Neural progenitor cell (in vitro differentiated cells): ENCODE results near the gene EXD2. TPM values are rescaled to one million over a fixed set of nuclear protein-coding genes. Genes with fewer than 3 reads are reported as not detected.

Experiments used
- DNase-seq: peaks from one replicate; pipeline ENCODE4 v3.0.0-alpha.2; 2016; ENCODE audit warnings: low spot score
- H2AFZ ChIP-seq: fragments of 200-600 bp; sonication (generic); replicated peaks from 2 replicates; pipeline ENCODE4 v1.6.1; 2016; ENCODE audit warnings: antibody characterized with exemption
- H3F3A ChIP-seq: fragments of 200-600 bp; sonication (generic); 2 replicates; pipeline ENCODE4 v1.6.1; 2016; ENCODE audit warnings: antibody characterized with exemption, low read depth
- H3K27ac ChIP-seq: fragments of 200-600 bp; sonication (generic); 2 replicates; pipeline ENCODE4 v1.5.1; 2016; ENCODE audit warnings: mild to moderate bottlenecking
- H3K27me3 ChIP-seq: fragments of 200-600 bp; sonication (generic); 2 replicates; pipeline ENCODE4 v1.6.1; 2016; ENCODE audit warnings: mild to moderate bottlenecking, moderate library complexity
- H3K36me3 ChIP-seq: fragments of 200-600 bp; sonication (generic); 2 replicates; pipeline ENCODE4 v1.5.1; 2016
- H3K4me1 ChIP-seq: fragments of 200-600 bp; sonication (generic); 2 replicates; pipeline ENCODE4 v1.6.1; 2016; ENCODE audit warnings: mixed run types
- H3K4me2 ChIP-seq: fragments of 200-600 bp; sonication (generic); 2 replicates; pipeline ENCODE4 v1.6.1; 2016
- H3K4me3 ChIP-seq: fragments of 200-600 bp; sonication (generic); 2 replicates; pipeline ENCODE4 v1.5.1; 2016
- H3K79me2 ChIP-seq: fragments of 200-600 bp; sonication (generic); 2 replicates; pipeline ENCODE4 v1.6.1; 2016; ENCODE audit warnings: low read depth
- H3K9ac ChIP-seq: fragments of 200-600 bp; sonication (generic); 2 replicates; pipeline ENCODE4 v1.6.1; 2016
- H3K9me3 ChIP-seq: fragments of 200-600 bp; sonication (generic); 2 replicates; pipeline ENCODE4 v1.5.1; 2016; ENCODE audit warnings: low read depth
- H4K20me1 ChIP-seq: fragments of 200-600 bp; sonication (generic); 2 replicates; pipeline ENCODE4 v1.6.1; 2016; ENCODE audit warnings: low read depth
- H3K27ac Mint-ChIP-seq: 3 replicates; pipeline ENCODE4 v1.8.0; 2021; ENCODE audit warnings: mixed read lengths
- H3K27me3 Mint-ChIP-seq: 2 replicates; pipeline ENCODE4 v1.8.0; 2022; ENCODE audit warnings: low read depth, mild to moderate bottlenecking, inconsistent platforms, moderate library complexity, mixed read lengths; ENCODE audit not compliant: insufficient read depth
- H3K36me3 Mint-ChIP-seq: 3 replicates; pipeline ENCODE4 v1.8.0; 2021; ENCODE audit warnings: mixed read lengths
- H3K4me1 Mint-ChIP-seq: 3 replicates; pipeline ENCODE4 v1.8.0; 2021; ENCODE audit warnings: mixed read lengths
- H3K4me3 Mint-ChIP-seq: 3 replicates; pipeline ENCODE4 v1.8.0; 2021; ENCODE audit warnings: mild to moderate bottlenecking, moderate library complexity, mixed read lengths
- H3K9me3 Mint-ChIP-seq: 3 replicates; pipeline ENCODE4 v1.8.0; 2020; ENCODE audit warnings: mixed read lengths
- CTCF ChIP-seq: fragments of 200-600 bp; sonication (generic); IDR thresholded peaks from 2 replicates; pipeline ENCODE4 v1.5.1; 2017; ENCODE audit warnings: antibody characterized with exemption, mild to moderate bottlenecking
- EZH2 ChIP-seq: fragments of 200-600 bp; sonication (generic); IDR thresholded peaks from 2 replicates; pipeline ENCODE4 v1.6.1; 2017; ENCODE audit warnings: antibody characterized with exemption, mild to moderate bottlenecking, moderate library complexity
- EZH2phosphoT487 ChIP-seq: fragments of 200-600 bp; sonication (generic); IDR thresholded peaks from 2 replicates; pipeline ENCODE4 v1.6.1; 2017; ENCODE audit warnings: antibody characterized with exemption
- total RNA-seq: library from RNA; depleted of rRNA; stranded (reverse); fragments of >200 nt; gene quantifications from 2 replicates; pipeline ENCODE4 v1.2.3, GENCODE V29; 2015; ENCODE audit warnings: low replicate concordance

The EXD2 gene
- total RNA-seq, 1 donor from 2014 or later, result 23.2 TPM

- no peaks in the 10 kb centered on the region for H3K9me3 ChIP-seq
- H3K27me3 ChIP-seq, result no peaks in the 10 kb centered on the region
- no peak overlapping the region for H3K4me2 ChIP-seq
- H3K27ac ChIP-seq, result no peak overlapping the region
- peaks cover 10% of the 10 kb centered on the region for H3K36me3 Mint-ChIP-seq
- no peaks in the 10 kb centered on the region for H3F3A ChIP-seq
- H3K4me1 Mint-ChIP-seq, result peaks cover 2% of the 10 kb centered on the region
- H3K4me3 Mint-ChIP-seq, result no peak overlapping the region
- no peaks in the 10 kb centered on the region for H3K27me3 Mint-ChIP-seq
- H3K4me1 ChIP-seq, result no peaks in the 10 kb centered on the region
- H2AFZ ChIP-seq, result no peak overlapping the region
- TF ChIP-seq EZH2phosphoT487, result no peak
- TF ChIP-seq CTCF, result no peak
- TF ChIP-seq EZH2, result no peak
- no peak overlapping the region for H3K9ac ChIP-seq
- H4K20me1 ChIP-seq, result no peaks in the 10 kb centered on the region
- H3K36me3 ChIP-seq, result no peaks in the 10 kb centered on the region
- H3K9me3 Mint-ChIP-seq, result no peaks in the 10 kb centered on the region
- no peak overlapping the region for H3K4me3 ChIP-seq
- H3K27ac Mint-ChIP-seq, result no peak overlapping the region
- H3K79me2 ChIP-seq, result no peaks in the 10 kb centered on the region
- DNase-seq, result no peak
These were observed 33.6 kb downstream of the EXD2 start for GRCh38 chr14:69224946-69225345.

GRCh38 chr14:69226178-69226577 is 34.9 kb downstream of the EXD2 start:
- H4K20me1 ChIP-seq, result no peaks in the 10 kb centered on the region
- no peaks in the 10 kb centered on the region for H3K79me2 ChIP-seq
- H3K36me3 Mint-ChIP-seq, result peaks cover 10% of the 10 kb centered on the region
- H3K9ac ChIP-seq, result no peak overlapping the region
- no peak overlapping the region for H3K27ac Mint-ChIP-seq
- no peaks in the 10 kb centered on the region for H3K4me1 ChIP-seq
- H3K36me3 ChIP-seq, result no peaks in the 10 kb centered on the region
- H2AFZ ChIP-seq, result no peak overlapping the region
- no peak overlapping the region for H3K27ac ChIP-seq
- no peak overlapping the region for H3K4me2 ChIP-seq
- H3K27me3 ChIP-seq, result no peaks in the 10 kb centered on the region
- H3K4me3 ChIP-seq, result no peak overlapping the region
- no peaks in the 10 kb centered on the region for H3K9me3 Mint-ChIP-seq
- no peak for DNase-seq
- H3K4me3 Mint-ChIP-seq, result no peak overlapping the region
- no peaks in the 10 kb centered on the region for H3K27me3 Mint-ChIP-seq
- H3K4me1 Mint-ChIP-seq, result peaks cover 2% of the 10 kb centered on the region
- H3F3A ChIP-seq, result no peaks in the 10 kb centered on the region
- no peaks in the 10 kb centered on the region for H3K9me3 ChIP-seq
- no peak for TF ChIP-seq CTCF
- no peak for TF ChIP-seq EZH2
- TF ChIP-seq EZH2phosphoT487, result no peak

GRCh38 chr14:69226736-69227135 is 35.4 kb downstream of the EXD2 start:
- no peaks in the 10 kb centered on the region for H3K9me3 Mint-ChIP-seq
- no peaks in the 10 kb centered on the region for H3K79me2 ChIP-seq
- peaks cover 2% of the 10 kb centered on the region for H3K4me1 Mint-ChIP-seq
- H3K4me3 Mint-ChIP-seq, result no peak overlapping the region
- H3K9me3 ChIP-seq, result no peaks in the 10 kb centered on the region
- no peak overlapping the region for H3K4me2 ChIP-seq
- no peaks in the 10 kb centered on the region for H3K27me3 ChIP-seq
- H3K9ac ChIP-seq, result no peak overlapping the region
- DNase-seq, result no peak
- H3K27ac Mint-ChIP-seq, result no peak overlapping the region
- H3K27me3 Mint-ChIP-seq, result no peaks in the 10 kb centered on the region
- no peaks in the 10 kb centered on the region for H3K36me3 ChIP-seq
- H3F3A ChIP-seq, result no peaks in the 10 kb centered on the region
- H2AFZ ChIP-seq, result no peak overlapping the region
- H3K36me3 Mint-ChIP-seq, result peaks cover 12% of the 10 kb centered on the region
- TF ChIP-seq CTCF (no peak), EZH2phosphoT487 (no peak), EZH2 (no peak)
- no peak overlapping the region for H3K27ac ChIP-seq
- H4K20me1 ChIP-seq, result no peaks in the 10 kb centered on the region
- H3K4me3 ChIP-seq, result no peak overlapping the region
- no peaks in the 10 kb centered on the region for H3K4me1 ChIP-seq
